Measurements from ENCODE around the gene PLCB3.
"Not testable (repeated sequence)": the region's sequence is repeated elsewhere in the genome, so short reads cannot be mapped to it uniquely, and the experiment has no call there.

The PLCB3 gene

GRCh38 chr11:64245401-64245796, 5.9 kb upstream of the PLCB3 start:
- Mint-ChIP-seq H3K27me3 (peaks cover 3% of the 10 kb centered on the region), H3K9me3 (no peaks in the 10 kb centered on the region), H3K27ac (peak overlapping the region; percentile 87), H3K4me3 (peak overlapping the region; percentile 92), H3K36me3 (peaks cover 12% of the 10 kb centered on the region), H3K4me1 (peaks cover 50% of the 10 kb centered on the region)
- CTCF ChIA-PET, result interaction anchor here (1.5 to 3.7 kb wide), 5 partner anchors 11 to 59 kb away, joined by 4 to 25 read pairs (median 11); partner anchors contain the start of genes ESRRA and FERMT3
- peak; percentile 47 for DNase-seq

GRCh38 chr11:64245797-64246620, 5.3 kb upstream of the PLCB3 start:
- Mint-ChIP-seq H3K9me3 (no peaks in the 10 kb centered on the region), H3K27ac (peak overlapping the region; percentile 87), H3K27me3 (peaks cover 9% of the 10 kb centered on the region), H3K4me3 (peak overlapping the region; percentile 92), H3K36me3 (peaks cover 11% of the 10 kb centered on the region), H3K4me1 (peaks cover 50% of the 10 kb centered on the region)
- peak; percentile 72 for DNase-seq
- CTCF ChIA-PET, result interaction anchor here (0.9 to 3.7 kb wide), 7 partner anchors 10 to 58 kb away, joined by 3 to 25 read pairs (median 6); partner anchors contain the start of genes ESRRA and FERMT3

- peaks cover 10% of the 10 kb centered on the region for H3K27me3 Mint-ChIP-seq
- H3K4me1 Mint-ChIP-seq, result peaks cover 52% of the 10 kb centered on the region
- CTCF ChIA-PET, result interaction anchor here (0.9 to 3.7 kb wide), 4 partner anchors 12 to 54 kb away, joined by 3 to 25 read pairs (median 8); partner anchors contain the start of gene FERMT3
- H3K27ac Mint-ChIP-seq, DNase-seq, H3K36me3 Mint-ChIP-seq, H3K9me3 Mint-ChIP-seq: not testable (repeated sequence)
- H3K4me3 Mint-ChIP-seq, result peak overlapping the region; percentile 82
These were observed 4.8 kb upstream of the PLCB3 start for GRCh38 chr11:64246621-64246870.

- no peaks in the 10 kb centered on the region for H3K9me3 Mint-ChIP-seq
- peak within 1 kb of the TSS; percentile 92 for H3K4me3 Mint-ChIP-seq
- peak; percentile 89 for DNase-seq
- peaks cover 15% of the 10 kb centered on the region for H3K27me3 Mint-ChIP-seq
- CTCF ChIA-PET, result interaction anchor here (0.9 to 4.3 kb wide), 5 partner anchors 11 to 57 kb away, joined by 3 to 25 read pairs (median 11); partner anchors contain the start of genes ESRRA and FERMT3
- peak within 1 kb of the TSS; percentile 87 for H3K27ac Mint-ChIP-seq
- peaks cover 10% of the 10 kb centered on the region for H3K36me3 Mint-ChIP-seq
- peaks cover 56% of the 10 kb centered on the region for H3K4me1 Mint-ChIP-seq
These were observed 4.2 kb upstream of the PLCB3 start, which contains the start of gene PPP1R14B for GRCh38 chr11:64246871-64247728. Gene PPP1R14B, minus strand, starts transcription at chr11:64246943. Its CDS starts 270 bp downstream, at chr11:64246673.

- H3K27ac Mint-ChIP-seq, result no peak overlapping the region
- H3K4me1 Mint-ChIP-seq, result peaks cover 52% of the 10 kb centered on the region
- peaks cover 18% of the 10 kb centered on the region for H3K27me3 Mint-ChIP-seq
- H3K9me3 Mint-ChIP-seq, result no peaks in the 10 kb centered on the region
- H3K36me3 Mint-ChIP-seq, result peaks cover 8% of the 10 kb centered on the region
- CTCF ChIA-PET, result interaction anchor here (1.0 to 4.3 kb wide), 3 partner anchors 42 to 56 kb away, joined by 4 to 25 read pairs (median 19); partner anchors contain the start of genes ESRRA and FERMT3
- DNase-seq, result no peak
- H3K4me3 Mint-ChIP-seq, result peak overlapping the region; percentile 64
These were observed 3.4 kb upstream of the PLCB3 start for GRCh38 chr11:64247729-64248531.

GRCh38 chr11:64248578-64248977, 2.8 kb upstream of the PLCB3 start:
- Mint-ChIP-seq H3K27ac (no peak overlapping the region), H3K4me1 (peaks cover 50% of the 10 kb centered on the region), H3K4me3 (peak overlapping the region; percentile 64), H3K36me3 (peaks cover 7% of the 10 kb centered on the region), H3K27me3 (peaks cover 18% of the 10 kb centered on the region), H3K9me3 (no peaks in the 10 kb centered on the region)
- CTCF ChIA-PET, result interaction anchor here (1.0 to 4.3 kb wide), 3 partner anchors 44 to 55 kb away, joined by 4 to 19 read pairs (median 12); partner anchors contain the start of gene ESRRA
- no peak for DNase-seq

- Mint-ChIP-seq H3K27ac (no peak overlapping the region), H3K4me1 (peaks cover 50% of the 10 kb centered on the region), H3K27me3 (peaks cover 18% of the 10 kb centered on the region), H3K36me3 (peaks cover 2% of the 10 kb centered on the region), H3K9me3 (no peaks in the 10 kb centered on the region), H3K4me3 (no peak overlapping the region)
- DNase-seq, result no peak
- CTCF ChIA-PET, result interaction anchor here (1.0 to 4.3 kb wide), 7 partner anchors 8 to 495 kb away, joined by 3 to 19 read pairs (median 4); partner anchors contain the start of genes ESRRA, FKBP2 and RASGRP2
These were observed 2.3 kb upstream of the PLCB3 start for GRCh38 chr11:64249038-64249437.

GRCh38 chr11:64249563-64250414, 1.5 kb upstream of the PLCB3 start:
- DNase-seq, result no peak
- no peaks in the 10 kb centered on the region for H3K9me3 Mint-ChIP-seq
- no peak overlapping the region for H3K27ac Mint-ChIP-seq
- H3K4me3 Mint-ChIP-seq, result peak overlapping the region; percentile 4
- H3K27me3 Mint-ChIP-seq, result peaks cover 18% of the 10 kb centered on the region
- no peaks in the 10 kb centered on the region for H3K36me3 Mint-ChIP-seq
- CTCF ChIA-PET, result interaction anchor here (0.9 to 4.3 kb wide), 10 partner anchors 9 to 495 kb away, joined by 3 to 31 read pairs (median 4); partner anchors contain the start of genes CCDC88B, ESRRA, FERMT3 and FKBP2
- peaks cover 45% of the 10 kb centered on the region for H3K4me1 Mint-ChIP-seq

GRCh38 chr11:64250415-64251015, 815 bp upstream of the PLCB3 start:
- H3K36me3 Mint-ChIP-seq, result no peaks in the 10 kb centered on the region
- no peak overlapping the region for H3K27ac Mint-ChIP-seq
- peaks cover 18% of the 10 kb centered on the region for H3K27me3 Mint-ChIP-seq
- peak overlapping the region; percentile 79 for H3K4me3 Mint-ChIP-seq
- DNase-seq, result no peak
- CTCF ChIA-PET, result interaction anchor here (0.9 to 4.3 kb wide), 11 partner anchors 8 to 494 kb away, joined by 3 to 31 read pairs (median 4); partner anchors contain the start of genes CCDC88B, ESRRA, FERMT3 and FKBP2
- H3K9me3 Mint-ChIP-seq, result no peaks in the 10 kb centered on the region
- peaks cover 39% of the 10 kb centered on the region for H3K4me1 Mint-ChIP-seq

- no peak for DNase-seq
- CTCF ChIA-PET, result interaction anchor here (1.1 to 3.5 kb wide), 6 partner anchors 11 to 80 kb away, joined by 3 to 31 read pairs (median 10); partner anchors contain the start of genes FERMT3 and FKBP2
- Mint-ChIP-seq H3K4me3 (peak overlapping the region; percentile 85), H3K27ac (no peak overlapping the region), H3K27me3 (peaks cover 18% of the 10 kb centered on the region), H3K36me3 (peaks cover 2% of the 10 kb centered on the region), H3K4me1 (peaks cover 35% of the 10 kb centered on the region), H3K9me3 (no peaks in the 10 kb centered on the region)
These were observed 348 bp downstream of the PLCB3 start for GRCh38 chr11:64251753-64252002.

GRCh38 chr11:64252003-64252872, 908 bp downstream of the PLCB3 start:
- Mint-ChIP-seq H3K27me3 (peaks cover 18% of the 10 kb centered on the region), H3K36me3 (peaks cover 2% of the 10 kb centered on the region), H3K9me3 (no peaks in the 10 kb centered on the region), H3K4me1 (peaks cover 31% of the 10 kb centered on the region), H3K4me3 (peak overlapping the region; percentile 85), H3K27ac (no peak overlapping the region)
- DNase-seq, result peak; percentile 60
- CTCF ChIA-PET, result interaction anchor here (0.9 to 3.5 kb wide), 7 partner anchors 11 to 79 kb away, joined by 3 to 31 read pairs (median 8); partner anchors contain the start of genes FERMT3 and FKBP2

Data from activated naive CD4-positive, alpha-beta T cell treated with anti-CD3 and anti-CD28 coated beads, Interleukin-2, amount 10 ng/mL, durations not matched to agents 7 days and 5 days (primary cell).